ENCODE data around the gene RHOXF1.
"Not testable (repeated sequence)": the region's sequence is repeated elsewhere in the genome, so short reads cannot be mapped to it uniquely, and the experiment has no call there.

The RHOXF1 gene

DNA sequence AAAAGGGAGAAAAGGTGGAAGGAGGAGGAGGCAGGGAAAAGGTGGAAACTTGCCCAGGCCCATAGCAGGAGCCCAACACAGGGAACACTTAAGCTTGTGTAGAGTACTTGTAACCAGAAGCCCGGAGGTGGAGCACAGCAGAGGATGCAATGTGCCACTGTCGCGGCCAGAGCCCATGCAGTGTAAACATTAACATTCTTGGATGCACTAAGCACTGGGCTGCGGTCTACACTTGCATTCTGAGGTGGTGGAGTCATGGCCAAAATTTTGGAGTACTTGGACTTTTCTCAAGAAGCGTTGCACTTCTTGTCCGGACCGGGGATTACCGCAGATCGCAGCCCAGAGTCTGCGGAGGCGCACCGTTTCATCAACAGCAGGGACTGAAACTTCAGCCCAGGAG is 4.5 kb upstream of the RHOXF1 start:
- no peak for TF ChIP-seq POLR2A (IDR thresholded peaks at IDR 0.05; ENCODE audit: low read depth, low read length)
- DNase-seq (ENCODE audit: insufficient read length, low spot score) (no peak), FAIRE-seq (no peak)

DNA sequence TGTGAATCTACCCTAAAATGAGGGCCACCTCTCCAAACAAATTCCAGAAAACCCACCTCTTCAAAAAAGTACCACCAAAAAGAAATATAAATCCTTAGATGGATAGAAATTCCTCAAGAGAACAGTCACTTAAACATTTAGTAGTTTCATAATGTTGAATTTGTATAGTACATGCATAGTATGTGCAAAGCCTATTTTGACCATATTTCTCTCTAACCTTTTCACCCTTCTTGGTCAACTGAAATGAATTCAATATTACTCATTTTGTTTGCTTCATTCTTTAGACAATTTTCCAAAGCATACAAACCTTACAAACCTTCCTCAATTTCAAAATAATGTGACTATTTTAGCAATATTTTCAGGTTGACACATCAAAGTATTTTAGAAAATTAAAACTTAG is 4.1 kb downstream of the RHOXF1 start:
- FAIRE-seq (no peak), DNase-seq (ENCODE audit: insufficient read length, low spot score) (no peak)
- no peak for TF ChIP-seq POLR2A (IDR thresholded peaks at IDR 0.05; ENCODE audit: low read depth, low read length)

DNA sequence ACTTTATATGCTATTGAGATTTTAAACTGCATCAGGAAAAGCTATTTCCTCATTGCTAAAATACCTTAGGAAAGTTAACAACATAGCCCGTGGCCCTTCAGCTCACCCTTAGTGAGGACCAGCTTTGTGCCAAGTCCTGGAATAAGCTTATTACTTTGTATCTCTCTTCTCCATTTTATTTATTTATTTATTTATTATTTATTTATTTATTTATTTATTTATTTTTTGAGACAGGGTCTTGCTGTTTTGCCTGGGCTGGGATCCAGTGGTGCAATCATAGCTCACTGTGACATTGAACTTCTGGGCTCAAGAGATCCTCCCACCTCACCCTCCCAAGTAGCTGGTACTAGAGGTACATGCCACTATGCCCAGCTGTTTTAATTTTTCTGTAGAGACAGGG is 6.3 kb downstream of the RHOXF1 start:
- TF ChIP-seq POLR2A (IDR thresholded peaks at IDR 0.05; ENCODE audit: low read depth, low read length) = no peak
- FAIRE-seq = no peak
- DNase-seq (ENCODE audit: insufficient read length, low spot score) = no peak

DNA sequence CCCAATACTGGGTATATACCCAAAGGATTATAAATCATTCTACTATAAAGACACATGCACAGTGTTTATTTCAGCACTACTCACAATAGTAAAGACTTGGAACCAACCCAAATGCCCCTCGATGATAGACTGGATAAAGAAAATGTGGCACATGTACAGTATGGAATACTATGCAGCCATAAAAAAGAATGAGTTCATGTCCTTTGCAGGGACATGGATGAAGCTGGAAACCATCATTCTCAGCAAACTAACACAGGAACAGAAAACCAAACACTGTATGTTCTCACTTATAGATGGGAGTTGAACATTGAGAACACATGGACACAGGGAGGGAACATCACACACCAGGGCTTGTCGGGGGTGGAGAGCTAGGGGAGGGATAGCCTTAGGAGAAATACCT is 11.0 kb downstream of the RHOXF1 start:
- DNase-seq (ENCODE audit: insufficient read length, low spot score); FAIRE-seq: not testable (repeated sequence)

DNA sequence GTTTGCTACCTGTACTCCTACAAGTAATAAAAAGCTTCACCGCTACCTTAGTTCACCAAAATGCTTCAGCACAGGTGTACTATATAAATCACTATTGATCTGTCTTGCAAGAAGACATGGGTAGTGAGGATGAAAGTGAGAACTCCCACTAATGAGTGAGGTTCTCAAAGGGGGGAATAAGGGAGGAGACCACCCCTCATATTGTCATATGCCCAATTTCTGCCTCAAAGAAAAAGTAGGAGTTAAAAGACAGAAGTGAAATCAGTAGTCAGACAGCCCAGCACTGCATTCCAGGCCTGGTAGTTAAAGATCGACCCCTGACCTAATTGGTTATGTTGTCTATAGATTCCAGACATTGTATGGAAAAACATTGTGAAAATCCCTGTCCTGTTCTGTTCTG is 14.7 kb downstream of the RHOXF1 start:
- FAIRE-seq; DNase-seq (ENCODE audit: insufficient read length, low spot score): not testable (repeated sequence)

DNA sequence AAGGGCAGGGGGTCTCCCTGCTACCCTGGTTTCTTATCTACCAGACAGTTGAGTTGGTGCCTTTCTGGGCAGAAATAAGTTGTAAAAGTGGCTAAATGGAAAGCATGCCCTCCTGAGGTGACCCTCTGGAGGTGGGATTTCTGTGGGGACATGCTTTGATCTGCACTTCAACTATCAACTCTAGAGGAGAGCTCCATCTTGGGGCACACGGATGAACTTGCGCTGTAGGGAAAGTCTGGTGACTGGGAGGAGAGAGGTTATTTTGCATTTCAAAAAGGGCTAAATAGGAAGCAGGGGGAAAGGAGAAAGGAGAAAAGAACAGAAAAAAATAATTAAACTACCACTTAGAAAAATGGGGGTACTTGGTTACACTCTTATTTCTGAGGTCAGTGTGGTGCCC is 25.5 kb downstream of the RHOXF1 start:
- TF ChIP-seq POLR2A (IDR thresholded peaks at IDR 0.05; ENCODE audit: low read depth, low read length) = no peak
- FAIRE-seq = no peak
- no peak for DNase-seq (ENCODE audit: insufficient read length, low spot score)

DNA sequence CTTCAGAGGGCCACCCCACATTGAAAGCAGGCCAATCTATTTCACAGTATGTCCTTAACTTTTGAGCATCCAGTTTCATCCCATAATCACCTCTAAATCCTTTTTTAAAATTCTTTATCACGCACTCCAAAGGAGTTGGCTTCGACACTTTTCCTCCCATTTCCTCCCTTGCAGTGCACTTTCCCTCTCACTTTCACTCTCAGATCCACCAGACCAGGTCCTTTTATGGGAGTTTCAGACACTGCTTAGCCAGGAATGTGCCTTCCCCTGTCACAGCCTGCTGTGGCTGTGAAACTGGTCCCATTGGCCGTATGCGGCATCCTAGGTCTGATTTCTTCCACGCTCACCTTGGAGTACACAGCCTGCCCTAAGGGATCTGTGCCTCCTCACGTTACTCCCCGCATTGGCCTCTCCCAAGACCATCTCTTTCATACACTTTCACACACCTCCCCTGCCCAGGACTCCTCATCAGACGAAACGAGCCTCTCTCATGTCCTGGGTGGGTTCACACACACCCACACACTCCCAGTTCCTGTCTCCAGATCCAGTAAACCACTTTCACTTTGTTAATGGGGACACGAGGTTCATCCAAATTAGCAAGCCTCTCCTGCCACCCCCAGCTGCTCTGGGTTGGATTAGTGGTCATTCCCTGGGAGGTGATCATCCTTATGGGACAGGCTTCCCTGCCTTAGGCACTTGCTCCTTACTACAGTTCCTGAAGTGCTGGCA is 28.3 kb downstream of the RHOXF1 start:
- no peak for TF ChIP-seq POLR2A (IDR thresholded peaks at IDR 0.05; ENCODE audit: low read depth, low read length)
- FAIRE-seq = no peak
- no peak for DNase-seq (ENCODE audit: insufficient read length, low spot score)

DNA sequence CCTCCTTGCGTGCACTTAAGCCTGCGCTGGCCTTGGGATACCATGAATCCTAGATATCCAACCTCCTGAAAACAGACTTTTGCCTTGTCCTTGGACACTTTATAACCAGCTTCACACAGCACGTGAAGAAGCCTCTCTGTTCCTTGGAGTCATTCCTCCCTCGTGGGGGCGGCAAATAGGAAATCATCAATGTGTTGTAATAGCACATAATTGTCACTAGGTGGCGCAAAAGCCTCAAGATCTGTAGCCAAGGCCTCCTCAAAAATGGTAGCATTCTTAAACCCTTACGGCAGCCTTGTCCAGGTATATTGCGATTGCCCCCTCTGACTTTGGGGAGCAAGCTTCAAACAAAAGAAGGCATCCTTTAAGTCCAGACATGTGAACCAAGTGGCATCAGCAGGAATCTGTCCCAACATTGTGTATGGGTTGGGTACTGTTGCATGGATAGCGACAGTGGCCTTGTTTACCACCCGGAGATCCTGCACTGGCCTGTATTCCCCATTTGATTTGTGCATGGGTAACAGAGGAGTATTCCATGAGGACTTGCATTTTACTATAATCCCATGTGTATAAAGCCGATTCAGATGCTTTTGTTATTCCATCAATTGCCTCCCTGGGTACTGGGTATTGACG is 30.0 kb downstream of the RHOXF1 start:
- not testable (repeated sequence) for DNase-seq (ENCODE audit: insufficient read length, low spot score)
- peak; percentile 55 for FAIRE-seq

DNA sequence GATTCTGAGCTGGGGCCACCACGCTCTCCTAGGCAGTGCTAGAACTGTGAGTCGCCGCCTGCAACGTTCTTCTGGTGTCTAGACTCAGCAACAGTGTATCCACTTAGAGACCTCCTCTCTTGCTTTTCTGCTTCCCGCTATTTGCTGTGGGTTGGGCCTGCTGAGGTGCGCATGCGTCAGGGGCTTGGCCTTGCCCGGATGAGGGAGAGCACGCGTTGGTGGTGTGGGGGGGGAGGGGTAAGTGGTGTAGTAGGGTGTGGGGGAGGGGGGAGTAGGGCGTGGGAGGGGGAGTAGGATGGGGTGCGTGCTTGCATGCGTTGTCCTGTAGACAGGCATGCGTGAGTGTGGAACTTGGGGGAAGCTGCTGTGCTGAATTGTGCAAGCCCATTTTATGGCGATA is 38.1 kb downstream of the RHOXF1 start, which contains the start of gene RHOXF2B:
Gene RHOXF2B, minus strand, starts transcription at position 101 of the 400 bp plus-strand sequence. CDS start 138 bp downstream, outside the sequence.
- not testable (repeated sequence) for DNase-seq (ENCODE audit: insufficient read length, low spot score); FAIRE-seq

DNA sequence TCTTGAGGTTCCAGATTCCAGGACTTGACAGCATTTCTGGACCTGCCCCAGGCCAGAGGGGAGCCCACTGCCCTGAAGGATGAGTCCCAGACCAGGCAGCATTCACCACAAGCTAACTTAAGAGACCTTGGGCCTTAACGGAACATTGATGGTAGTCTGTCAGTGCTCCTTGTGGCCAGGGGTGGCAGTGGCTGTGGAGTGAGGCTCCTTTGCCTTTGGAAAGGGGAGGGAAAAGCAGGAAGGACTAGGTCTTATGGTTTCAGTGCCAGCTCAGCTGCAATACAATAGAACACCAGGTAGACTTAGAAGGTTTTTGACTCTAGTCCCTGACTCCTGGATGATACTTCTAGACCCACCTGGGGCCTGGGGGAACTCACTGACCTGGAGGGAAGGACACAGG is 49.5 kb downstream of the RHOXF1 start:
- DNase-seq (ENCODE audit: insufficient read length, low spot score); FAIRE-seq: not testable (repeated sequence)

Data from H54 (cell line).